Hematopoietic multipotent progenitor cell treated with erythropoietin and hydrocortisone succinate and interleukin-3 and kit ligand, for 4 days (in vitro differentiated cells): ENCODE results near the gene TACR1.

Source experiments
- DNase-seq: peaks from one replicate; pipeline ENCODE4 v3.0.0-alpha.2; 2015

The TACR1 gene

DNA sequence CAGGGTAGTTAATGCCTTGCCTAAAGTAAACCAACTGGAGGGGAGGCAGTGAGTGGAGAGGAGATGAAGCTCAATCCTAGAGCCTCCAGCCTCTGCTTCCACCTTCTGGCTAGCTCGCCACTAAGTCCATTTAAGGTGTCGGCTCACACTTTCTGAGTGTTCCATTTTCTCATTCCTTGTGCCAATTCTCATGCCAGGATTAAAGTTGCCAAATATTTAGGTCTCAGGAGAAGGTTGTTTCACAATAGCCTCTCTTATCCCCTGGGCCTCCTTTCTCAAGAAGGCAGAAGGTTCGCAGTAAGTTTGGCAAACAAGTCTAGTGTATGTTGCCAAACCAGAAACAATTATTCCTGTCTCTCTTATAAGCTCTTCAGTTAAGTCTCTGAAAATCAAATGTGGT is 57.2 kb downstream of the TACR1 start:
- no peak for DNase-seq

DNA sequence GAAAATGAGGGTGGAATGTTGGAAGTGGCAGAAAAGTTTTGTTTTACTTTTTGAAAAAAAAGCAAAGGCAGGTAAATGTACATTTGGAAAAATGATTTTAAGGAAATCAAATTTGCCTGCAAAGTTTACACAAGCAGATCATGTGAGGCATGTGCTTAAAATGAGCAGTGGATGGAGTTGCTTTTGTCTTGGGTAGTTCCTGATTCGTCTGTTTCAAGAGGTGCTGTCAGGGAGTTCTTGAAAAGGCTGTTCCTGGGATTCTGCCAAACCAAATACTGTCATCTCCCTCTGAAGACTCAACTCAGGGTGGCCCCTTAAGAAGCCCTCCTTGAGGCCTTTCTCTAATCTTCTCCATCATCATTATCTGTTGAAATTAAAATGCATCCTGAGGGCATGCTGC is 59.0 kb downstream of the TACR1 start:
- peak; percentile 18 for DNase-seq

DNA sequence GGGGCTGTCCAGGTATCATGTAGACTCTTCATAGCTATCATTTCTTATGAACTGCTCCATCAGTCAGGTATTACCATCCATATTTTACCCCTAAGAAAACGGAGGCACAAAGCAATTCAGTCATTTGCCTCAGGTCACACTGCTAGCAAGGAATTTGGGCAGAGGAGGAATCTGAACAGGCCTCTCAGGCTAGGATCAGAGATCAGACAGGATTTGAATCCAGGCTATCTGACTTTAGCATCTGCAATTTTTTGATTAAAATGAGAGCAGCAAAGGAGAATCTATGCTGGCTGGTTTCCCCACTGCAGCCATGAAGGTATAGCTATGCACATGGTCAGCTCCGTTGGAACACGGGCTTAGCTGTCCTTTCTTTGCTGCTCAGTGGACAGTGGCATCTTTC is 60.1 kb downstream of the TACR1 start:
- no peak for DNase-seq

DNA sequence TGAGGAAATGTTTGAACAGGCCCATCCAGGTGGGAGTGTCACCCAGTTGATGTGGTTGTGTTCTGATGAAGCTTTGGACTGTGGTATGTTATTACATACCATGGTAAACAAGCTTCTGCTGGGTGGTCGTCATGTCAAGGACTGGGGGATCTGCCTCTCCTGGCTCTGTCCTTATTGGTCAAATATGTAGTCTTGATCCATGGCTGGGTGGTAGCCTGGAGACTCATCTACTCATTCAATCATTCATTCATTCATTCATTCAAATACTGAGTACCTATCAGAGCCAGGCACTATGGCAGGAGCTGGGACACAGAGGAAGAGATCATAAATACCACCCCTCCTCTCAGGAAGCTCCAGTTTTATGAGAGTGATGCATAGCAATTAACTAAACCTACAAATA is 60.8 kb downstream of the TACR1 start:
- DNase-seq: no peak

DNA sequence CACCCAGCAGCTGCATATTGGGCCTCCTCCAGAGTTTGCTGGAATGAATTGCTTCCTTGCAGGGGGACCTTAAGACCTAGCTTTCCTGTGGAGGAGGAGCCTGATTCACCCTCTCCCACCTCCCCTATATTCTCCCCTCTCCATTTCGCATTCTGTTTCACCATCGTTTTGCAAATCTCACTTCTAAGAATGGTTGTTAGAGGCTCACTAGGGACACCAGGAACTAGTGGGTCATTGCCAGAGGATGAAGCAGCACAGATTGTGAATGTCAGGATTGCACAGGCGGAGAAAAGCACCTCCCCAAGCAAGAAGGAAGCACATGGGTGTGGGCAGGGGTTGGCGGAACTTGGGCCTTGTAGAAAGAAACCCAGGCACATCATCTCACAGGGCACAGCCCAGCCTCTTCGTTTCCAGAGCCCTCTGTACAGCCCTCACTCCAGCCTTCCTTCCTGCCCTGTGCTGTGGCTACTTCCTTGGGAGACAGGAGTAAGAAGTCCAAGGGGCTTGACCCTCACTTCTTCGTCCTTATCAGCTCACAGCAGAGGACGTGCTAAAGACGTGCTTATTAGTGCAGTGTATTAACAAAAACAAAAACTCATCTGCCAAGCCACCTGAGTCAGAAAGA is 63.4 kb downstream of the TACR1 start:
- no peak for DNase-seq

DNA sequence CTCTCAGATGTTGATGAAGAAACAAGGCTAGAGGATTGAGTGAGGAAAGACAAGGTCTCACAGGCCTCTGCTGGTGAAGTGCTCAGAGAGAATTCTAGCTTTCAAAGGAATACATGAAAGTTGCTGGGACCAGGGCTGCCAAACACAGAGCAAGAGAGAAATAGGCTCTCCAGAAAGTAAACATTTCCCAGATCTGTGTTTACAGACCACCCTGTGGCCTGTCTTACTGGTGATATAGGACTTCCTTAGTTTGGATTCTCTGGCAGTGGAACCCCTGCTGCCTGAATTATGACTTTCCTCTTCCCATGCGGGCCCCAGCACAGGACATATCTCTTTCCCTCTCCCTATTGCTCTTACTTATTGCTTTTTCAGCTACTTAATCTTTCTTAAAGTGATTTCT is 64.5 kb downstream of the TACR1 start:
- DNase-seq: no peak

DNA sequence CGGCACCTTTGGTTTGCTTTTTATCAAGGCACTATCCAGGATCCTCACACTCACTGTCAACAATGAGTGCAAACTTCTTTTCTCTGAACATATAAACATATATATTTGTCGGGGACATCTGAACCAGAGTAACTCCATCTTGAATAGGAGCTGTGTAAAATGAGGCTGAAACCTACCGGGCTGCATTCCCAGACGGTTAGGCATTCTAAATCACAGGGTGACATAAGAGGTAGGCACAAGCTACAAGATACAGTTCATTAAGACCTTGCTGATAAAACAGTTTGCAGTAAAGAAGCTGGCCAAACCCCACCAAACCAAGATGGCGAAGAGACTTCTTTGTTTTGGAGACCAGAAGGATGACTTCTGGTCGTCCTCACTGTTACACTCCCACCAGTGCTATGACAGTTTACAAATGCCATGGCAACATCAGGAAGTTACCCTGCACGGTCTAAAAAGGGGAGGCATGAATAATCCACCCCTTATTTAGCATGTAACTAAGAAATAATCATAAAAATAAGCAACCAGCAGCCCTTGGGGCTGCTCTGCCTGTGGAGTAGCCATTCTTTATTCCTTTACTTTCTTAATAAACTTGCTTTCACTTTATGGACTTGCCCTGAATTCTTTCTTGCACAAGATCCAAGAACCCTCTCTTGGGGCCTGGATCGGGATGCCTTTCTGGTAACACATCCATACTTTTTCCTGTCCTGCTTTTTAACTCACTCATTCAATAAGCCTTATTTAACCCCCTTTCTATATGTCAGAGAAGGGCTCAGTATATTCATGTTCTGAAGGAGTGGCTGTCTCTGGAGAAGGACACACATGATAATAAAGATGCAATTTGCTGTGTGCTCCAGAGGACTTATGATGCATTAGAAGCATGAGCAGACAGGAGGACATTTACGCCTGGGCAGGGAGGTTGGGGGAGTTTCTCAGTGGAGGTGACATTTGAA is 65.4 kb downstream of the TACR1 start:
- no peak for DNase-seq

DNA sequence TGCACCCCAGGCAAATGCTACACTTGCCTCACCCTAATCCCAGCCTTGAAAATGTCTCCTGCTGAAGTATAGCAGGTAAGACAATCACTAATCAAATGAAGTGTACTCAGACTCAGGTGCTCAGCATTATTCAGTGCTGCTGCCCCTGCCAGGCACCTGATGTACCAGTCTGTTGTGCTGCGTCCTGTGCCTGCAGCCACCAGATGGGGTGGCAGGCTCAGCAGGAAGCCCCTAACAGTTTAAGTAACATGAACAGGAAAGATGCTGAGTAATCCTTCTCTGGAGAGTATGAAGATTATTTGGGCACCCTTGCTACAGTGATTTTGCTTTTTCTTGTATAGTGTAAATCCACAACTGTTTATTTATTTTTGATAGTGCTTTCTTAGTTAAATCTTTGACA is 69.1 kb downstream of the TACR1 start:
- DNase-seq: peak; percentile 57

DNA sequence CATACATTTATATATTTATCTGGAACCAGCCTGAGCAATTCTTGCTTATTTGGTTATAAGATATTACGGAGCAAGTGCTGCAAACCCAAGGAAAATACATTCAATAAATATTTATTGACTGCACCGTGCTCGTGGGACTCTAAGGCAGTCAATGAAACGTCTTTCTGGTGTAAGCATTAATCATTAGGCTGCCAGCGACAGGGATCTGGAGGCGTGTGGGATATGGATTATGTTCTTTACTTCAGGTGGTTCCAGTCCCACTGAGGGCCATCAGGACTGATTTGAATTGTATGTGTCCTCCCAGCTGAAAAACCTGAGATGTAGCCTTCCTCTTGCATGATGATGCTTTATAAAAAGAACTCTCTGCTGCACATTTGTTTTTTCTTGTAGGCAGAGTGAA is 75.4 kb downstream of the TACR1 start:
- DNase-seq: no peak

DNA sequence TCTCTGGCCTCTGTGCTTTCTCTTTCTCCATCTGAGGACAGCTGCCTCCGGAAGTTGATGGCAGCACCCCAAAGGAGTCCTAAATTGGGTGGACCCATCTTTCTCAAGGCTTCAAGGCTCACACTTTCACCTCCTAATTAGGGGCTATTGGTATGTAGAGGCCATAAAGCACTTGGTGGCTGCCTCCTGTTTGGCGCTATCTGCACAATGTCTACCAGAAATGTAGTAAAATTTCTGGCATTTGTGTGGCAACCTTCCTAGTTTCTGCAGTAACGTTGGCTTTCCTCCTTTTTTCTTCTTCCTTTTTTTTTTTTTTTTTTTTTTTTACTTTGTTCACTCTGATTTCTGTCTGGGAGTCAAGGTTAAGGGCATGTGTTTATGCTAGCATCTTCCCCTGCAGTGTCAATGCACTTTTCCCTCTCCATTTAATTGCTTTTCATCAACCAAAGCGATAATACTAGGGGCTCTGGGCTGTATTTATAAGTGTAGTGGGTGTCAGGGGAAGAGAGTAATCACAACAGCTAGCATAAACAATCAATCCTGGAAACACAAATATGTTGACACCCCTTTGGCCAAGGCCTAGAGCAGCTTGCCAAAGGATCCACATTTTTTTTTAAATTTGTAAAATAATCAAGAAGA is 86.0 kb downstream of the TACR1 start:
- DNase-seq: no peak

DNA sequence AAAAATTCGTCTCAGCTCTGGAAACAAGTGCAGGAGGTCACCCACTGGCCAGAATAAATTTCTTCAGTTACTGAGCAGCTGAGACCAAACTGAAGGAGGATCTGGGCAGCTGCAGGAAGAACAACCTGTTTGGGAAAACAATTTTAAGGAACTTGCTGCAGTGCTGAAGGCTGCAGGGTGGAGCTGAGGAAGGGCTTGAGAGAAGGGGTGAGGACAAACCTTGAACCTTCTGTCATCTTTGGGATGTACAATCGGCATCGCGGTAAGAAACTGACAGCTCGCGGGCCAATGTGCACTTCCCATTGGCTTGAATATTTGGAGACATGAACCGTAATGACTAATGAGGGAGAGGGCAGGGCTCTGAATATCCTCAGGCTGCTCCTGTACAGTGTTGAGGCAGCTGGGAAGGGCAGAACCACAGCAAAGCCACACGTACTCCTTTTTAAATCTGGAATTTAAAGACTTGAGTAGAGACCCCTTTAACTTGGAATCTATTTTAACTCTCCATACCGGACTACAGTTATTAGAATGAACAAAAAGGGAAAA is 90.3 kb downstream of the TACR1 start:
- no peak for DNase-seq

DNA sequence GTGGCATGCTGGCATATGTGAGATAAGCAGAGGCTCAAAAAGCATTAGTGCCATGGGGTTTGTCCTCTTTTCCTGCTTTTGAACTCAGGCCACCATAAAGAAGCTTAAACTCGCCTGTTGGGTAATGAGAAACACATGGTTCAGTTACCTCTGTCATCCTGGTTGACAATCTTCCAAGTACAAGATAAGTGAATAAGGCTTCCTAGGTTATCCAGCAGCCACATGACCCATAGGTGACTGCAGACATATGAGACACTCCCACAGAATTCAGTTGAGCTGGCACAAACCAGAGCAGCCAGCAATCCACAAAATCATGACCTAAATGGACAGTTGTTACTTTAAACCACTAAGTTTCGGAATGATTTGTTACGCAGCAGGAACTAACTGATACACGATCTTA is 97.3 kb downstream of the TACR1 start:
- no peak for DNase-seq

DNA sequence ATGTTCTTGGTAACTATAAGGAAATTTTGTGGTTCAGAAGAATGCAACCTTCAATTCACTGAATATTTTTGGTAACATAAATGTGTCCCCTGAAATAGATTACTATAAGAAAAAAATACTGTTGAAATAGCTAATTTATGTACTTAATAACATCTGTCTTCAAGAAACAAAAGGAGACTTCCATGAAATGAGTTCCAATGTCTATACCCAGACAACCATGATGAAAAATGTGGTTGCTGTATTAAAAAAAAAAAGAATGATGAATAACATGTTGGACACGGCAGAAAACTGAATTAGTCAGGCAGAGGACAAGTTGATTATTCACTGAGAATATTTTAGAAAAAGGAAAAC is 98.5 kb downstream of the TACR1 start:
- DNase-seq: no peak

DNA sequence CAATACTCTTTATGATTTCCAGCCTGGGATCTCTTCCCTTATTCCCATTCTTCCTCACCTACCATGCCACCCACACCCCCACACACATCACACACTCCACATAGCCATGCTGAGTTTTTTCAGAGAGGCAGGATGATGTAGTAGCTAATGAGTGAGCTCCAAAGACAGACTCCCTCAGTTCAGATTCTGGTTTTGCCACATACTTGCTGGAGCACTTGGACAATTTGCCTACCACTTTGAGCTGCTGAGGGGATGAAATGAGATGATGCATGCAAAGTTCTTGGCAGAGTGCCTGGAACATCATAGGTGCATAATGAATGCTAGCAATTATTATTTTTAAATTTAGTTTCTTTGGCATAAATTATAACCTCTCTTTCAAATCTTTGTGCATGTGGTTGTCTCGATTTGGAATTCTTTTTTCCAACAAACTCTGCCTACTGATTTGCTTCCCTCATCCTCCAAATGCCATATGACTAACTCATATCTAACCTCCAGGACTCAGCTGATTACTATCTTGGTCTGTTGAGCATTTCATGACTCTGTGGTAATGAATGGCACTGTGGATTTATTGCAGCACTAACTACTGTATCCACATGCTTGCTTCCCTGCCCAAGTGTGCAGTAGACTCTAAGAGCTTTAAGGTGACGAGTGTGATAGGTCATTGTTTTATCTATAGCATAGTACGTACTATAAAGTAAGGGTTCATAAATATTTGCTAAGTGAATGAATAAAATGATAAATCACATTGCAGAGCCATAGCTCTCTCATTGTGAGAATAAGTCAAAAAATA is 99.1 kb downstream of the TACR1 start:
- peak; percentile 36 for DNase-seq

DNA sequence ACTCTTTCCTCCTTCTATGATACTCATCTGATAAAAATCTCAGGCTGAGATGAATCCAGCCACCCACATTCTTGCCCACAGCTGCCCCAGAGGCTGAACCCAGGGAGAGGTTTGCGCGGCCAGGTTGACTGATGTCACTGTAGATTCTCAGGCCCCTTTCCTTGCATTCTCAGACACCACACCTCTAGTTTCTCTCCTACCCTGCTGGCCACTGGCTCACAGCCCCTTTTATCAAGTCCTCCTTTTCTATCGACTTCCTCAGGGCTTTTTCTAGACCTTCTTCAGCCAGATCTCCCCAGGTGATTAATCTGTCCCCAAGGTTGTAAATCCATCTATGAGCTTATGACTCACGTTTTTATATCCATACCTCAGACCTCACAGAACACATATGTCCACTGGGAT is 99.8 kb downstream of the TACR1 start:
- no peak for DNase-seq

DNA sequence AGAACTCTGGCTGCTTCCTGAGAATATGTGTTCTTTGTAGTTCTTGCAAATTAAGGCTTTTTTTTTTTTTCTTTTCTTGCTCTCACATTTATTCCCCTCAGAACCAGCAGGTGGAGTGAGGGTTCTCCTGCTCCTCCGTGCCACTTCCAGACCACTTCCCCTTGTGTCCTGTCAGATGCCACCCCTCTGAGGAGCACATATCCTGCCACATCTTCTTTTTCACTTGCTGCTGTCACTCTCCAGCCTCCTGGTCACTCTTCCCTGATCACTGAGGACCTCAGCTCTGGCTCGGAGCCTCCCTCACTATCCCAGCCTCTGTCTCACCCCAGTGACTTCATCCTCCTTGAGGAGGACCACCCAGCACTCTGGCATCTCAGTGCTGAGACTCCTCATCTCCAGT is 100.5 kb downstream of the TACR1 start:
- DNase-seq: peak; percentile 76

DNA sequence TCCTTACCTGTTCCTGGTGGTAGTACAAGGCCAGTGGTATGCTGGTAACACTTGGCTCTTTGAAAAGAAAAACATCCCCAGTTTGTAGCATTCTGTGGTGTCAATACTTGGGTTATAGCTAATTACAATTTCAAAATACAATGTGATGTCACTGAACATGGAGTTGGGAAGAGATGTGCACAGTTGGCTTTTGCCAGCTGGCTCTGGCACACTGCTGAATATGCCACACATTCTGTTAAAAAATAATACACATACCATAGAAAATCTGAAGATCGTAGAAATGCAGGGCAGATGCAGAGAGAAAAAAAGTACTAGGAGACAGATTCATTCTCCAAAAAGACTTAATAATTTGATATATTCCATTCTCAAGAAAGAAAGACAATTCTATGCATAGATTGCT is 101.5 kb downstream of the TACR1 start:
- DNase-seq: no peak

DNA sequence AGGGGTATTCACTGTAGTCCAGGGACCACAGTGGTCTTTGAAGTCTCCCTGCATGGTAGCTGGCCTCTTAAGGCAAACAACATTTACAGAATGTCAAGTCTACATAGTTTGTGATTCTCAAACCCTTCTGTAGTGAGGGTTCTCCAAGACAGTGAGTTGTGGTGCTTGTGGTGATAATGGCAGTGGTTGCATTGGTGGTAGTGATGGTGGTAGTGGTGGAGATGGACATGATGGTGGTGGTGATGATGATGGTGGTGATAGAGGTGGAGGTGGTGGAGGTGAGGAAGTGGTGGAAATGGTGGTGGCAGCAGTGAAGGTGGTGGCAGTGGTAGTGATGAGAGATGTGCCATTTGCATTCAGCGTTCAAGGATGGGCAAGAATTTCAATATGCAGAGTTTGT is 104.9 kb downstream of the TACR1 start:
- DNase-seq: no peak

DNA sequence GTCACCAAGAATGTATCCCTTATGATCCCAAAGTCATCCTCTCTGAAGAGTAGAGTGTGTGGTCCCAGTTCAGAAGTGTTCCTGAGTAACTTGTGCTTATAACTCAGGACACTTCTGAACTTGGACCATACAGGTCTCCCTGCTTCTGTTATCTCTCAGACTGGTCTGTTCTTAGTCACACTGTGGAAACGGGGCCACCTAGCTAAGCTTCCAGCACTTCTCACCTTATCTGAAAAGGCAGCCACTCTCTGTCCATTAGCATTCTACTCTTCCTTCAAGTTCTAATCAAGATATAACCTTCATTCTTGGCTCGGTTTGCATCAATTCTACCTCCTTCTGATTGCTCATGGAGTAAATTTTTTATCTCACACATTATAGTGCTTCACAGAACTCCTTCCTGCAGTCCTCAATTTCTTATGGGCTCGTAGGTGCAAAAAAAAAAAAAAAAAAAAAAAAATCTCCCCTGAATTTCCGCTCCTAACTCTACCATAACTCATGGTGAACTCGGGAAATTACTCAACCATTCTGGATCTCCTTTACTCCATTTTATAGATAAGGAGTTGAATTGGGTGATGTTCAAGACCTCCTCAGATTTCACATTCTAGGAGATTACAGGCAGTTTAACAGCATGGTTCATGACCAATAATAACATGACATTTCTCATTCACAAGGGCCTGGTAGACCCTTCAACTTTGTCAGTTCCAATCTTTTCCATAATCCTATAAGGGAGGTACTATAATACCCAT is 108.4 kb downstream of the TACR1 start:
- DNase-seq: peak; percentile 30

DNA sequence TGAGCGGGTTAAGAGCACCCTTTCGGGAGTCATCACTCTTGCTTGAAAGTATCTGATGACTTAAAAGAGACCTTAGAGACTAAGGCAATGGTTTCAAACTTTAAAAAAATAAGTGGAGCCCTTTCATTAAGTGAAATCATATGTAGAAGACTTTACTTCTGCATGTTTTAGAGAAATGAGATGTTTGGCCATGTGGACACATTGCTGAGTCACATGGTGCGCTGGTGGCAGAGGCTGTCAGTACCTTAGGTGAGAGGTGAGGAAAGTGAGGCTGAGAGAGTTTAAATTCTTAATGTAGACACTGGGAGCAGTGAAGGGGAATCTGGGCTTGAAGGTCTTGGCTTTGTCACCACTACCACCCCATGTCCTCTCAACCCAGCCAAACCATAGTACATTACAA is 109.8 kb downstream of the TACR1 start:
- no peak for DNase-seq

DNA sequence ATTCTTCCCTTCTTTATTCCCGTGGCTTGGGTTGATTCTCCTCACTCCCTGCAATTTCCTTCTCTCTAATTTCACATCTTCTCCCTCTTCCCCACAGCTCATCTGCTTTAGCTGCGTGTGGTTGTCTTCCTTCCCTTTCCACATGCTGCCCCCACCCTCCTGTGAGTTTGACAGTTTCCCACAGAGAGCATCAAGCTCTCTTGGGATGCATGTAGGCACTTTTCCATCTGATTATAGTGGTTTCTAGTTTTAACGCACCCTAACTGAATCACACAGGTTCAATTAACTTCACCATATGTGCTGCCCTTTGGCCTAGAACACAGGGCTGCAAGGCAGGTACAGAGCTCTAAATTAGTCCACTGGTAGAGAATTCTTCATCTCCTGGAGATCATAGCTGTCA is 110.5 kb downstream of the TACR1 start:
- DNase-seq: no peak

DNA sequence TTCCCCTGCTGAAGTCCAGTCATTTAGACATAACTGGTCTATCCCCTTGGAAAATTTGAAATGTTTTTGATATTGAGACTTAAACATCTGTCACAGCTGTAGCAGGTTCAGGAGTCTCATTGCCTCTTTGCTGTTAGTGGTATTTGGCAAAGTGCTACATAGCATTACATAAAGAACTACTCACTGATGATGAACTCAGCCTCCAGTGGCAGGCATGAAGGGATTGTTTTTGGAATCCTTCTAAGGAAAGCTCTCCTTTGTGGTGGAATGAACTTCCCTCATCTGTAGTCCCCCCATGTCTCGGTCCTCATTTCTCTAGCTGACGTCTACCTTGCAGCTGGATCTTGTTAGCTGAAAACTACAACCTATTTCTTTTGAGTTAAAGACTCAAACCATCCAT is 111.6 kb downstream of the TACR1 start:
- no peak for DNase-seq
